HEK293 (cell line): ENCODE results near the gene ARCN1.

Source experiments
- CTCF ChIA-PET: fragments of 350-600 bp; formaldehyde crosslinking; extraction: SDS; loops from one replicate; lab custom pipeline; 2021; ENCODE audit warnings: antibody characterized with exemption; lab: Yijun Ruan, JAX
- POLR2A ChIA-PET: fragments of 300-600 bp; formaldehyde crosslinking; extraction: SDS; loops from one replicate; lab custom pipeline; 2020; ENCODE audit warnings: antibody characterized with exemption, inconsistent platforms; lab: Yijun Ruan, JAX
- H3K27ac ChIP-seq: fragments of 200-500 bp; sonication (Bioruptor generic); 2 replicates; pipeline ENCODE4 v1.5.1; 2014; ENCODE audit warnings: low read depth, low read length, control low read depth, inconsistent platforms; ENCODE audit errors: extremely low read depth
- H3K36me3 ChIP-seq, 2 experiments: fragments of 200-500 bp in 1 of 2; sonication (Bioruptor generic) in 1 of 2; 1 replicate in 1 of 2; 2 replicates in 1 of 2; pipeline ENCODE4 v1.5.1; 2014 to 2017; ENCODE audit warnings: inconsistent platforms in 2 of 2, low read length in 2 of 2; ENCODE audit not compliant: control insufficient read depth in 2 of 2, insufficient read depth in 1 of 2
- H3K4me1 ChIP-seq: fragments of 200-500 bp; sonication (Bioruptor generic); 2 replicates; pipeline ENCODE4 v1.5.1; 2014; ENCODE audit warnings: mild to moderate bottlenecking, low read length, inconsistent platforms; ENCODE audit not compliant: control insufficient read depth, insufficient read depth
- H3K4me3 ChIP-seq: 2 replicates; pipeline ENCODE4 v1.5.1; 2011; ENCODE audit warnings: low read depth, mild to moderate bottlenecking, control low read depth, low read length, moderate library complexity
- H3K9me3 ChIP-seq: fragments of 200-500 bp; sonication (Bioruptor generic); 2 replicates; pipeline ENCODE4 v1.5.1; 2014; ENCODE audit warnings: low read depth, low read length, inconsistent platforms; ENCODE audit not compliant: control insufficient read depth, insufficient read depth
- ATF2 ChIP-seq: fragments of 450-650 bp; formaldehyde crosslinking; IDR thresholded peaks from 2 replicates; pipeline ENCODE4 v1.5.1; 2016; ENCODE audit warnings: missing biosample characterization, missing genetic modification characterization, low read depth
- BCL11B ChIP-seq: fragments of 450-650 bp; formaldehyde crosslinking; IDR thresholded peaks from 2 replicates; pipeline ENCODE4 v1.5.1; 2016; ENCODE audit warnings: low read depth, missing biosample characterization, missing genetic modification characterization
- HIC1 ChIP-seq: fragments of 450-650 bp; formaldehyde crosslinking; IDR thresholded peaks from 2 replicates; pipeline ENCODE4 v1.5.1; 2016; ENCODE audit warnings: missing biosample characterization, missing genetic modification characterization
- MEIS1 ChIP-seq: sonication (generic); formaldehyde crosslinking; IDR thresholded peaks from 2 replicates; pipeline ENCODE4 v1.8.1; 2022; ENCODE audit warnings: missing genetic modification reagents, mild to moderate bottlenecking, borderline replicate concordance
- REPIN1 ChIP-seq: fragments of 450-650 bp; formaldehyde crosslinking; IDR thresholded peaks from 2 replicates; pipeline ENCODE4 v1.5.1; 2017; ENCODE audit warnings: missing biosample characterization, missing genetic modification characterization, low read depth
- ZBTB17 ChIP-seq: fragments of 450-650 bp; formaldehyde crosslinking; IDR thresholded peaks from 2 replicates; pipeline ENCODE4 v1.5.1; 2016; ENCODE audit warnings: missing biosample characterization, missing genetic modification characterization
- ZNF10 ChIP-seq: fragments of 450-650 bp; formaldehyde crosslinking; IDR thresholded peaks from 2 replicates; pipeline ENCODE4 v1.5.1; 2017; ENCODE audit warnings: missing biosample characterization, missing genetic modification characterization
- ZNF2 ChIP-seq: fragments of 450-650 bp; formaldehyde crosslinking; IDR thresholded peaks from 2 replicates; pipeline ENCODE4 v1.5.1; 2016; ENCODE audit warnings: missing biosample characterization, missing genetic modification characterization
- ZNF292 ChIP-seq: fragments of 450-650 bp; formaldehyde crosslinking; IDR thresholded peaks from 2 replicates; pipeline ENCODE4 v1.5.1; 2016; ENCODE audit warnings: low read depth, missing biosample characterization, missing genetic modification characterization, borderline replicate concordance
- ZNF362 ChIP-seq: fragments of 450-650 bp; formaldehyde crosslinking; IDR thresholded peaks from 2 replicates; pipeline ENCODE4 v1.5.1; 2016; ENCODE audit warnings: missing biosample characterization, missing genetic modification characterization
- ZNF366 ChIP-seq: fragments of 450-650 bp; formaldehyde crosslinking; conservative IDR thresholded peaks from 2 replicates; pipeline ENCODE4 v1.5.1; 2016; ENCODE audit warnings: missing biosample characterization, missing genetic modification characterization
- ZNF513 ChIP-seq: fragments of 450-650 bp; IDR thresholded peaks from 2 replicates; pipeline ENCODE4 v1.5.1; 2018; ENCODE audit warnings: missing biosample characterization, missing genetic modification characterization
- ZNF571 ChIP-seq: fragments of 450-650 bp; formaldehyde crosslinking; IDR thresholded peaks from 2 replicates; pipeline ENCODE4 v1.5.0; 2017; ENCODE audit warnings: missing biosample characterization, missing genetic modification characterization
- ZNF658 ChIP-seq: fragments of 450-650 bp; formaldehyde crosslinking; IDR thresholded peaks from 2 replicates; pipeline ENCODE4; 2016; ENCODE audit warnings: missing biosample characterization, missing genetic modification characterization
- ZNF843 ChIP-seq: fragments of 450-650 bp; formaldehyde crosslinking; IDR thresholded peaks from 2 replicates; pipeline ENCODE4 v1.5.1; 2016; ENCODE audit warnings: missing biosample characterization, missing genetic modification characterization
- ZSCAN5A ChIP-seq: fragments of 450-650 bp; formaldehyde crosslinking; IDR thresholded peaks from 2 replicates; pipeline ENCODE4 v1.5.1; 2016; ENCODE audit warnings: missing biosample characterization, missing genetic modification characterization
- TF ChIP-seq, protein P1 (sequence below): fragments of 450-650 bp; formaldehyde crosslinking; IDR thresholded peaks from 2 replicates; pipeline ENCODE4 v1.5.1; 2016; ENCODE audit warnings: missing biosample characterization, missing genetic modification characterization

The ARCN1 gene

GRCh38 chr11:118552341-118552740 lies 19.9 kb upstream of the ARCN1 start (continued):
- TF ChIP-seq ZNF571 (tag by site-specific recombination) (no peak), ZNF10 (tag by site-specific recombination) (no peak), ZNF843 (no peak)

- Histone ChIP-seq H3K27ac (no peak overlapping the region), H3K4me3 (no peak overlapping the region), H3K9me3 (no peaks in the 10 kb centered on the region), H3K4me1 (no peaks in the 10 kb centered on the region), H3K36me3 (peaks cover 3 to 53% of the 10 kb centered on the region in 2 experiments; a peak in 2 of 3 replicates)
- ChIA-PET CTCF (no interaction called here), POLR2A (no interaction called here)
- TF ChIP-seq HIC1 (tag by site-specific recombination), result no peak
- TF ChIP-seq ZNF658, result no peak
- TF ChIP-seq ZSCAN5A (tag by site-specific recombination), result no peak
- no peak for TF ChIP-seq BCL11B (tag by site-specific recombination)
- no peak for TF ChIP-seq ATF2
- TF ChIP-seq ZNF366 (tag by site-specific recombination), result no peak
- no peak for TF ChIP-seq ZNF292
- TF ChIP-seq, protein P1, sequence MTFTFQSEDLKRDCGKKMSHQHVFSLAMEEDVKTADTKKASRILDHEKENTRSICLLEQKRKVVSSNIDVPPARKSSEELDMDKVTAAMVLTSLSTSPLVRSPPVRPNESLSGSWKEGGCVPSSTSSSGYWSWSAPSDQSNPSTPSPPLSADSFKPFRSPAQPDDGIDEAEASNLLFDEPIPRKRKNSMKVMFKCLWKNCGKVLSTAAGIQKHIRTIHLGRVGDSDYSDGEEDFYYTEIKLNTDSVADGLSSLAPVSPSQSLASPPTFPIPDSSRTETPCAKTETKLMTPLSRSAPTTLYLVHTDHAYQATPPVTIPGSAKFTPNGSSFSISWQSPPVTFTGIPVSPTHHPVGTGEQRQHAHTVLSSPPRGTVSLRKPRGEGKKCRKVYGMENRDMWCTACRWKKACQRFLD (tag by site-specific recombination), result no peak
- no peak for TF ChIP-seq ZNF10 (tag by site-specific recombination)
- TF ChIP-seq ZNF2 (tag by site-specific recombination), result no peak
- no peak for TF ChIP-seq ZNF513 (tag by site-specific recombination)
- no peak for TF ChIP-seq REPIN1 (tag by site-specific recombination)
- TF ChIP-seq MEIS1 (CRISPR knock-in tag), result no peak
These were observed 11.4 kb upstream of the ARCN1 start for GRCh38 chr11:118560806-118561205.

- POLR2A ChIA-PET, result no interaction called here
- peak; percentile 55; the same call in 1 of the 2 replicates for TF ChIP-seq ZBTB17 (tag by site-specific recombination)
- TF ChIP-seq ZNF362, result no peak
- TF ChIP-seq ZNF2 (tag by site-specific recombination), result no peak
- Histone ChIP-seq H3K4me1 (no peaks in the 10 kb centered on the region), H3K36me3 (peaks cover 0 to 20% of the 10 kb centered on the region in 2 experiments; a peak in 1 of 3 replicates), H3K4me3 (peak overlapping the region; percentile 20; the same call in 1 of the 2 replicates), H3K9me3 (no peaks in the 10 kb centered on the region), H3K27ac (no peak overlapping the region)
- CTCF ChIA-PET, result interaction anchor here (1.1 kb wide), 1 partner anchor 31 kb away, joined by 3 read pairs; no protein-coding TSS in a partner anchor
These were observed 7.2 kb upstream of the ARCN1 start for GRCh38 chr11:118565051-118565450.
